Colonic mucosa (tissue), 4 donors: Measurements from ENCODE around the gene MFNG. TPM values are rescaled to one million over a fixed set of nuclear protein-coding genes. Genes with fewer than 3 reads are reported as not detected.

Experiments used
- DNase-seq: peaks from one replicate; pipeline ENCODE4 v3.0.0-alpha.2; 2020
- H3K27ac ChIP-seq: fragments of 200-600 bp; one replicate; pipeline ENCODE4 v1.8.0; 2021
- H3K27me3 ChIP-seq: fragments of 200-600 bp; one replicate; pipeline ENCODE4 v1.8.0; 2021
- H3K36me3 ChIP-seq: fragments of 200-600 bp; one replicate; pipeline ENCODE4 v1.8.0; 2021
- H3K4me1 ChIP-seq: fragments of 200-600 bp; one replicate; pipeline ENCODE4 v1.8.0; 2021; ENCODE audit warnings: mild to moderate bottlenecking
- H3K4me3 ChIP-seq: fragments of 200-600 bp; one replicate; pipeline ENCODE4 v1.8.0; 2021
- H3K9ac ChIP-seq, 2 donors: one replicate each; pipeline ENCODE4 v1.7.0; 2013; ENCODE audit warnings: control low read depth in 2 of 2, low read depth in 2 of 2, low read length in 2 of 2
- H3K9me3 ChIP-seq: fragments of 200-600 bp; one replicate; pipeline ENCODE4 v1.8.0; 2021
- CTCF ChIP-seq: fragments of 200-600 bp; IDR thresholded peaks from one replicate; pipeline ENCODE4 v1.8.0; 2022; ENCODE audit warnings: antibody characterized with exemption, mild to moderate bottlenecking
- intact Hi-C: fragments of 100-400 bp; cut with DNase I; formaldehyde crosslinking; loops from one replicate; pipeline ENCODE4 v1.14.1; 2022
- total RNA-seq, 2 donors: library from RNA; stranded (reverse); fragmentation: NEBNext Ultra II Directional in 1 of 2; extraction: Animal tissue kit (Norgen Biotek cat#: 25700) in 1 of 2; gene quantifications; one replicate each; pipeline ENCODE4 v1.2.1, GENCODE V29; 2021
- donor health status: healthy.
- donor health status: DM: no; HTN: no; CAD: no.
- donor health status: DM: no; HTN: no; CAD: no.

MFNG gene
- total RNA-seq, 2 donors from 2014 or later: 6.5 to 10.7 TPM

GRCh38 chr22:37509059-37509860 lies 23.1 kb upstream of the MFNG start:
- Histone ChIP-seq H3K9me3 (no peaks in the 10 kb centered on the region), H3K4me3 (no peak overlapping the region), H3K9ac (peak overlapping the region in 1 of 2 donors; percentile 37), H3K27ac (peak overlapping the region; percentile 46), H3K4me1 (peaks cover 17% of the 10 kb centered on the region), H3K36me3 (no peaks in the 10 kb centered on the region), H3K27me3 (no peaks in the 10 kb centered on the region)
- no peak for TF ChIP-seq CTCF
- intact Hi-C loops: no loop called here
- no peak for DNase-seq

GRCh38 chr22:37508431-37508992 lies 22.3 kb upstream of the MFNG start:
- peak overlapping the region; percentile 46 for H3K27ac ChIP-seq
- peaks cover 25% of the 10 kb centered on the region for H3K4me1 ChIP-seq
- no peak for DNase-seq
- H3K9ac ChIP-seq: peak overlapping the region in 1 of 2 donors; percentile 37
- intact Hi-C loops: no loop called here
- no peaks in the 10 kb centered on the region for H3K36me3 ChIP-seq
- H3K9me3 ChIP-seq: no peaks in the 10 kb centered on the region
- H3K27me3 ChIP-seq: no peaks in the 10 kb centered on the region
- TF ChIP-seq CTCF: peak; percentile 15
- H3K4me3 ChIP-seq: no peak overlapping the region

- Histone ChIP-seq H3K9ac (no peak overlapping the region), H3K9me3 (no peaks in the 10 kb centered on the region), H3K27ac (no peak overlapping the region), H3K36me3 (no peaks in the 10 kb centered on the region), H3K4me3 (no peak overlapping the region), H3K4me1 (peaks cover 33% of the 10 kb centered on the region), H3K27me3 (no peaks in the 10 kb centered on the region)
- DNase-seq: no peak
- no peak for TF ChIP-seq CTCF
- intact Hi-C loops: no loop called here
Measured at GRCh38 chr22:37507731-37508130, 21.5 kb upstream of the MFNG start.

GRCh38 chr22:37505989-37506388 lies 19.8 kb upstream of the MFNG start:
- H3K4me3 ChIP-seq: no peak overlapping the region
- no peak overlapping the region for H3K27ac ChIP-seq
- H3K27me3 ChIP-seq: no peaks in the 10 kb centered on the region
- DNase-seq: no peak
- H3K36me3 ChIP-seq: no peaks in the 10 kb centered on the region
- H3K9ac ChIP-seq: no peak overlapping the region
- intact Hi-C loops: no loop called here
- H3K9me3 ChIP-seq: no peaks in the 10 kb centered on the region
- no peak for TF ChIP-seq CTCF
- peaks cover 32% of the 10 kb centered on the region for H3K4me1 ChIP-seq

GRCh38 chr22:37505565-37505964 lies 19.4 kb upstream of the MFNG start:
- Histone ChIP-seq H3K9ac (no peak overlapping the region), H3K4me1 (peaks cover 36% of the 10 kb centered on the region), H3K9me3 (no peaks in the 10 kb centered on the region), H3K27me3 (no peaks in the 10 kb centered on the region), H3K36me3 (no peaks in the 10 kb centered on the region), H3K4me3 (no peak overlapping the region), H3K27ac (no peak overlapping the region)
- intact Hi-C loops: no loop called here
- no peak for DNase-seq
- TF ChIP-seq CTCF: no peak
